GM13976 (cell line): ENCODE data around the gene NDUFA13.

Experiments used
- DNase-seq: peaks from one replicate; pipeline ENCODE4 v3.0.0; 2012; ENCODE audit warnings: low spot score
- in situ Hi-C: fragments of 300-500 bp; cut with MboI; formaldehyde crosslinking; loops from one replicate; pipeline ENCODE4 v1.12.0; 2022; ENCODE audit warnings: low sequenced_read_pairs, mixed read lengths, inconsistent platforms; ENCODE audit not compliant: unreplicated experiment
- TF ChIP-seq, protein P1 (sequence below): IDR thresholded peaks from 2 replicates; pipeline ENCODE4 v1.5.1; 2012; ENCODE audit warnings: borderline replicate concordance, mild to moderate bottlenecking; ENCODE audit not compliant: insufficient read depth; ENCODE audit errors: extremely low read depth, missing control alignments, control extremely low read depth

Gene NDUFA13

DNA sequence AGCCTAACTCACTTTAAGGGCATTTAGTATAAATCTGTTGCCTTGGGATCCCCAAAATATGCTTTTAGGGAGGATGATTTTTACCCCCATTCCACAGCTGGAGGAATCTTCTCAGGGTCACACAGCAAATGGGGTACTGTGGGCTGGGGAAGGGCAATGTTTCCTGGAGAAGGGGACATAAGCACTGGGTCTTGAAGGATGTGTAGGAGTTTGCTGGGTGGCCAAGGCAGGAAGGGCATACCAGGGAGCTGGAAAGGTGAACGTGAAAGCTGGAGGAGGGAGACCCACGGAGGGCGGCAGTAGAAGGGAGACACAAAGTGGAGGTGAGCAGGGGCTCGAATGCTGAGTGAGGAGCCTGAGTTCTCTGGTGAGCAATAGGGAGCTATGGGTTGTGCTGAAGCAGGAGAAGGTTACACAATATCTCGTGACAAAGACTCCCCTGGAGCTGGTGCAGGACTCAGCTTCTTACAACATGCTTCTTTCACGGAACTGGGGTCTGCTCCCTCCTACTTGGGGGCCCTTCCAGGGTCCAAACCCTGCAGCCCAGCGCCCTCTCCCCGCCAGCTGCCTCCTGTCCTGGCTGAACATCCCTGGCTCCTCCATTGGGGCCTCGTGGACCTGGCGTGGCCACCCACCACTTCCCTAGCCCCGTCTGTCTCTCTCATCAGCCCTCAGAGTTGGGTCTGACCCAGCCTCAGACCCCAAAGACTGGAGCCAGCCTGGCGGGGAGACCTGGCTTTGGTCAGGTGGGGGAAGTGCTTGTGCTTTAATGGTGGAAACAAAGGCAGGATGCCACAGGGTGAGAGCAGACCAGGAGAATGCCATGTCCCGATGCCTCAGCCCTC is 33.1 kb downstream of the NDUFA13 start:
- DNase-seq: no peak
- in situ Hi-C loops: loop anchor here (25.0 kb wide), 1 partner anchor 738 kb away; no protein-coding TSS in a partner anchor
- TF ChIP-seq, protein P1, sequence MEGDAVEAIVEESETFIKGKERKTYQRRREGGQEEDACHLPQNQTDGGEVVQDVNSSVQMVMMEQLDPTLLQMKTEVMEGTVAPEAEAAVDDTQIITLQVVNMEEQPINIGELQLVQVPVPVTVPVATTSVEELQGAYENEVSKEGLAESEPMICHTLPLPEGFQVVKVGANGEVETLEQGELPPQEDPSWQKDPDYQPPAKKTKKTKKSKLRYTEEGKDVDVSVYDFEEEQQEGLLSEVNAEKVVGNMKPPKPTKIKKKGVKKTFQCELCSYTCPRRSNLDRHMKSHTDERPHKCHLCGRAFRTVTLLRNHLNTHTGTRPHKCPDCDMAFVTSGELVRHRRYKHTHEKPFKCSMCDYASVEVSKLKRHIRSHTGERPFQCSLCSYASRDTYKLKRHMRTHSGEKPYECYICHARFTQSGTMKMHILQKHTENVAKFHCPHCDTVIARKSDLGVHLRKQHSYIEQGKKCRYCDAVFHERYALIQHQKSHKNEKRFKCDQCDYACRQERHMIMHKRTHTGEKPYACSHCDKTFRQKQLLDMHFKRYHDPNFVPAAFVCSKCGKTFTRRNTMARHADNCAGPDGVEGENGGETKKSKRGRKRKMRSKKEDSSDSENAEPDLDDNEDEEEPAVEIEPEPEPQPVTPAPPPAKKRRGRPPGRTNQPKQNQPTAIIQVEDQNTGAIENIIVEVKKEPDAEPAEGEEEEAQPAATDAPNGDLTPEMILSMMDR: no peak

- DNase-seq: no peak
- TF ChIP-seq, protein P1: no peak
- in situ Hi-C loops: loop anchor here (25.0 kb wide), 1 partner anchor 737 kb away; no protein-coding TSS in a partner anchor
These were observed 33.9 kb downstream of the NDUFA13 start for GRCh38 chr19:19549804-19550464.

- TF ChIP-seq, protein P1: no peak
- in situ Hi-C loops: no loop called here
- DNase-seq: no peak
These were observed 34.5 kb downstream of the NDUFA13 start for GRCh38 chr19:19550485-19550929.

DNA sequence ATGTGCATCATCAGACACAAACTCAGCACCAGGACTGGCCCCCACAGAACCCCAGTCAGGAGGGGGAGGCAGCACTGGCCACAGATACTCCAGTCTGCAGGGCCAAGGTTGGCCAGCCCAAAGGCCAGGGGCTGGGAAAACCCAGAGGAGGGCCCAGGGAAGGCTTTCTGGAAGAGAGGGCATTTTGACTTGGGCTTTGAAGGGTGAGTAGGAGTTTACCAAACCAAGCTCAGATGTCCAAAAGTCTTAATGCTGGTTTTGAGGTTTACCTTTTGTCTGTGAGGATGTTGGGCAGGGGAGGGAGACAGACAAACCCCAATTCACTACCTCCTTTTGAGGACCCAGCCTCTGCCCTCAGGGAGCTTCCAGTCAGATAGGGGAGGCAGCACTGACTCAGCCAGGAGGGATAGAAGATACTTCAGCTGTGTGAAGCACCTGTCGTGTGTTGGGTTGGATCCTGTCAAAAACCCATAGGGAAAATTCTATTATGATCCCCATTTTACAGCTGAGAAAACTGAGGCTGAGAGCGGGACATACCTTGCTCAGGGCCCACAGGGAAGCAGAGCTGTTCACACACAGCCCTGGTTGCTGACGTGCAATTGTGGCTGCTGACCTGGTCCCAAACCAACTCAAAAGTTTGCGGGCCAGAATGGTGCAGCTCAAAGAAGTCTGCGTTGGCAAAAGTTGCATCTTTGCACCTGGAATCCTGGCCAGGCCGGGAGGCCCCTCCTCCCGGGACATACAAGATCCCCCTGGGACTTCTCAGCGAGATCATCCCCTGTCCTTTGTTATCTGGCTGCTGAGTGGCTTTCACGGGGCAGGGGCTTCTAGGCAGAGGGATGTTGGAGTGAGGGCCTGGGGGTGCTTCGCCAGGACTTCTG is 35.2 kb downstream of the NDUFA13 start:
- no peak for DNase-seq
- in situ Hi-C loops: no loop called here
- TF ChIP-seq, protein P1: no peak

GRCh38 chr19:19551853-19552192 is 35.8 kb downstream of the NDUFA13 start:
- in situ Hi-C loops: no loop called here
- no peak for DNase-seq
- TF ChIP-seq, protein P1: no peak

GRCh38 chr19:19552798-19553197 is 36.8 kb downstream of the NDUFA13 start:
- TF ChIP-seq, protein P1: peak; percentile 51
- DNase-seq: peak; percentile 82

More at GRCh38 chr19:19552798-19553197, 36.8 kb downstream of the NDUFA13 start:
- in situ Hi-C loops: no loop called here
